ENCODE data around the gene C12orf57. TPM values are rescaled to one million over a fixed set of nuclear protein-coding genes. Genes with fewer than 3 reads are reported as not detected.

C12orf57 gene
- total RNA-seq, 1 donor from 2014 or later = 240 TPM

Other genes with a start within 250 kb of the C12orf57 start
- not detected in 2 replicates for gene PIANP, start 243.2 kb upstream of the C12orf57 start, total RNA-seq
- 28.3 and 43.5 TPM in 2 replicates for gene COPS7A, start 220.0 kb upstream of the C12orf57 start, total RNA-seq
- 69.8 and 70.2 TPM in 2 replicates for gene MLF2, start 190.9 kb upstream of the C12orf57 start, total RNA-seq
- gene PTMS, start 177.7 kb upstream of the C12orf57 start, total RNA-seq = 45.1 and 56.0 TPM in 2 replicates
- 0.20 and 0.22 TPM in 2 replicates for gene LAG3, start 171.5 kb upstream of the C12orf57 start, total RNA-seq
- not detected in 2 replicates for gene CD4, start 154.5 kb upstream of the C12orf57 start, total RNA-seq
- gene GPR162, start 122.2 kb upstream of the C12orf57 start, total RNA-seq = 0.20 and 0.87 TPM in 2 replicates
- gene P3H3, start 115.6 kb upstream of the C12orf57 start, total RNA-seq = 12.9 and 25.7 TPM in 2 replicates
- gene GNB3, start 103.1 kb upstream of the C12orf57 start, total RNA-seq = 0.22 and 0.40 TPM in 2 replicates
- 3.4 and 8.9 TPM in 2 replicates for gene CDCA3, start 92.7 kb upstream of the C12orf57 start, total RNA-seq
- gene USP5, start 91.9 kb upstream of the C12orf57 start, total RNA-seq = 57.9 and 59.9 TPM in 2 replicates
- gene TPI1, start 76.5 kb upstream of the C12orf57 start, total RNA-seq = 958 and 967 TPM in 2 replicates
- gene SPSB2, start 70.7 kb upstream of the C12orf57 start, total RNA-seq = 2.2 and 4.2 TPM in 2 replicates
- 1.5 and 3.4 TPM in 2 replicates for gene LRRC23, start 39.2 kb upstream of the C12orf57 start, total RNA-seq
- gene ENO2, start 29.4 kb upstream of the C12orf57 start, total RNA-seq = 0.99 and 1.7 TPM in 2 replicates
- 3.9 and 7.7 TPM in 2 replicates for gene ATN1, start 16.1 kb upstream of the C12orf57 start, total RNA-seq
- not detected in 2 replicates for gene RNU7-1, start 206 bp upstream of the C12orf57 start, total RNA-seq
- 2.2 and 3.2 TPM in 2 replicates for gene PTPN6, start 7.3 kb downstream of the C12orf57 start, total RNA-seq
- gene PHB2, start 26.6 kb downstream of the C12orf57 start, total RNA-seq = 124 and 150 TPM in 2 replicates
- gene EMG1, start 26.9 kb downstream of the C12orf57 start, total RNA-seq = 20.3 and 22.8 TPM in 2 replicates
- gene LPCAT3, start 74.5 kb downstream of the C12orf57 start, total RNA-seq = 8.5 and 9.9 TPM in 2 replicates
- under 0.01 and 0.20 TPM in 2 replicates for gene C1S, start 116.7 kb downstream of the C12orf57 start, total RNA-seq
- gene C1R, start 148.4 kb downstream of the C12orf57 start, total RNA-seq = 0.40 and 0.87 TPM in 2 replicates
- 12.2 and 13.7 TPM in 2 replicates for gene C1RL, start 165.2 kb downstream of the C12orf57 start, total RNA-seq
- 0.22 TPM in 1 of 2 replicates, not detected in the other for gene RBP5, start 184.9 kb downstream of the C12orf57 start, total RNA-seq
- 12.9 and 15.0 TPM in 2 replicates for gene CLSTN3, start 186.3 kb downstream of the C12orf57 start, total RNA-seq
- 22.2 and 23.5 TPM in 2 replicates for gene PEX5, start 245.7 kb downstream of the C12orf57 start, total RNA-seq

Measured in lung microvascular endothelial cell (primary cell).